GM12892 (cell line): Measurements from ENCODE around the gene CENPP.

Experiments
- POLR2A ChIP-seq: IDR thresholded peaks from 2 replicates; pipeline ENCODE4 v1.6.1; 2011; ENCODE audit warnings: low read depth, low read length, control low read depth
- POLR2AphosphoS5 ChIP-seq: IDR thresholded peaks from 2 replicates; pipeline ENCODE4 v1.6.1; 2011; ENCODE audit warnings: low read depth, low read length, control low read depth

GRCh38 chr9:92590377-92590776 lies 264.6 kb downstream of the CENPP start:
- TF ChIP-seq POLR2A (no peak), POLR2AphosphoS5 (no peak)
